Neural cell (in vitro differentiated cells): ENCODE data around the gene HLA-DQA1.

Experiments
- EP300 ChIP-seq: fragments of 450-650 bp; conservative IDR thresholded peaks from 2 replicates; pipeline ENCODE4 v1.6.1; 2014; ENCODE audit warnings: antibody characterized with exemption, mild to moderate bottlenecking, moderate library complexity; ENCODE audit not compliant: poor library complexity, severe bottlenecking
- MXI1 ChIP-seq: fragments of 450-650 bp; conservative IDR thresholded peaks from 2 replicates; pipeline ENCODE4 v1.6.1; 2014; ENCODE audit warnings: antibody characterized with exemption, mild to moderate bottlenecking; ENCODE audit not compliant: poor library complexity, severe bottlenecking
- TAF1 ChIP-seq: IDR thresholded peaks from 2 replicates; pipeline ENCODE4 v1.6.1; 2012; ENCODE audit warnings: low read depth
- TF ChIP-seq, protein P1 (sequence below): fragments of 450-650 bp; IDR thresholded peaks from 2 replicates; pipeline ENCODE4 v1.5.1; 2014; ENCODE audit warnings: antibody characterized with exemption, mild to moderate bottlenecking, moderate library complexity; ENCODE audit not compliant: poor library complexity, severe bottlenecking

DNA sequence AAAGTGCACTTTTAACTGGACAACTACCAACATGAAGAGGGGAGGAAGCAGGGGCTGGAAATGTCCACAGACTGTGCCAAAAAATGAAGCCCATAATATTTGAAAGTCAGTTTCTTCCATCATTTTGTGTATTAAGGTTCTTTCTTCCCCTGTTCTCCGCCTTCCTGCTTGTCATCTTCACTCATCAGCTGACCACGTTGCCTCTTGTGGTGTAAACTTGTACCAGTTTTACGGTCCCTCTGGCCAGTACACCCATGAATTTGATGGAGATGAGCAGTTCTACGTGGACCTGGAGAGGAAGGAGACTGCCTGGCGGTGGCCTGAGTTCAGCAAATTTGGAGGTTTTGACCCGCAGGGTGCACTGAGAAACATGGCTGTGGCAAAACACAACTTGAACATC lies 3.9 kb downstream of the HLA-DQA1 start:
- TF ChIP-seq, protein P1, sequence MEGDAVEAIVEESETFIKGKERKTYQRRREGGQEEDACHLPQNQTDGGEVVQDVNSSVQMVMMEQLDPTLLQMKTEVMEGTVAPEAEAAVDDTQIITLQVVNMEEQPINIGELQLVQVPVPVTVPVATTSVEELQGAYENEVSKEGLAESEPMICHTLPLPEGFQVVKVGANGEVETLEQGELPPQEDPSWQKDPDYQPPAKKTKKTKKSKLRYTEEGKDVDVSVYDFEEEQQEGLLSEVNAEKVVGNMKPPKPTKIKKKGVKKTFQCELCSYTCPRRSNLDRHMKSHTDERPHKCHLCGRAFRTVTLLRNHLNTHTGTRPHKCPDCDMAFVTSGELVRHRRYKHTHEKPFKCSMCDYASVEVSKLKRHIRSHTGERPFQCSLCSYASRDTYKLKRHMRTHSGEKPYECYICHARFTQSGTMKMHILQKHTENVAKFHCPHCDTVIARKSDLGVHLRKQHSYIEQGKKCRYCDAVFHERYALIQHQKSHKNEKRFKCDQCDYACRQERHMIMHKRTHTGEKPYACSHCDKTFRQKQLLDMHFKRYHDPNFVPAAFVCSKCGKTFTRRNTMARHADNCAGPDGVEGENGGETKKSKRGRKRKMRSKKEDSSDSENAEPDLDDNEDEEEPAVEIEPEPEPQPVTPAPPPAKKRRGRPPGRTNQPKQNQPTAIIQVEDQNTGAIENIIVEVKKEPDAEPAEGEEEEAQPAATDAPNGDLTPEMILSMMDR, result no peak
- TF ChIP-seq EP300 (no peak), MXI1 (no peak), TAF1 (no peak)
